H1 (cell line): ENCODE measurements around the gene SPINT1. TPM values are rescaled to one million over a fixed set of nuclear protein-coding genes. Genes with fewer than 3 reads are reported as not detected.

Source experiments
- CTCF ChIA-PET: fragments of 300-600 bp; sonication (Branson Sonifier 250); formaldehyde crosslinking; loops from one replicate; lab custom pipeline; 2021; ENCODE audit not compliant: partially characterized antibody; lab: Charles Lee
- POLR2A ChIA-PET: fragments of 300-600 bp; sonication (Branson Sonifier 250); formaldehyde crosslinking; loops from one replicate; lab custom pipeline; 2021; ENCODE audit warnings: inconsistent platforms; ENCODE audit not compliant: partially characterized antibody; lab: Charles Lee
- DNase-seq, 2 experiments: peaks; one replicate each; pipeline versions ENCODE4 v3.0.0 to v3.0.0-alpha.2; 2010 to 2022; ENCODE audit warnings: low spot score in 2 of 2, low read depth in 1 of 2, mixed read lengths in 1 of 2
- FAIRE-seq: peaks from 2 replicates; lab custom pipeline; 2011; peaks lifted over from hg19 to GRCh38; lab: Jason Lieb, UNC
- H2AFZ ChIP-seq: 2 replicates; pipeline ENCODE4 v1.8.1; 2012; ENCODE audit warnings: low read length, inconsistent platforms
- H2AK5ac ChIP-seq: 2 replicates; pipeline ENCODE4 v1.6.1; 2013; ENCODE audit warnings: low read depth, low read length
- H2BK120ac ChIP-seq: replicated peaks from 2 replicates; pipeline ENCODE3; 2013; ENCODE audit warnings: low read depth, low read length, inconsistent platforms
- H2BK12ac ChIP-seq: 2 replicates; pipeline ENCODE4 v1.6.1; 2013; ENCODE audit warnings: low read depth, low read length
- H2BK15ac ChIP-seq: 2 replicates; pipeline ENCODE4 v1.6.1; 2013; ENCODE audit warnings: low read length
- H2BK20ac ChIP-seq: 2 replicates; pipeline ENCODE4 v1.6.1; 2013; ENCODE audit warnings: low read length
- H2BK5ac ChIP-seq: 2 replicates; pipeline ENCODE4 v1.6.1; 2013; ENCODE audit warnings: low read depth, low read length
- H3K14ac ChIP-seq: 2 replicates; pipeline ENCODE4 v1.6.1; 2013; ENCODE audit warnings: inconsistent platforms; ENCODE audit not compliant: insufficient read length
- H3K18ac ChIP-seq: 2 replicates; pipeline ENCODE4 v1.6.1; 2013; ENCODE audit warnings: low read length; ENCODE audit errors: extremely low read depth
- H3K23ac ChIP-seq: 2 replicates; pipeline ENCODE4 v1.6.1; 2013; ENCODE audit warnings: inconsistent platforms; ENCODE audit not compliant: insufficient read length
- H3K23me2 ChIP-seq: 2 replicates; pipeline ENCODE4 v1.6.1; 2013; ENCODE audit warnings: low read depth, low read length
- H3K27ac ChIP-seq: 2 replicates; pipeline ENCODE4 v1.6.1; 2011; ENCODE audit warnings: low read depth, low read length, inconsistent platforms
- H3K27me3 ChIP-seq, 4 experiments: replicated peaks in 1 of 4; 1 replicate in 1 of 4; 2 replicates in 3 of 4; pipeline versions ENCODE4 v1.6.1 to v1.8.1; 2011 to 2013; ENCODE audit warnings: low read length in 3 of 4, mild to moderate bottlenecking in 3 of 4, inconsistent platforms in 2 of 4, mixed read lengths in 2 of 4, moderate library complexity in 1 of 4; ENCODE audit not compliant: control insufficient read depth in 3 of 4, insufficient read depth in 3 of 4; ENCODE audit errors: extremely low read depth in 1 of 4
- H3K36me3 ChIP-seq, 4 experiments: 2 replicates each; pipeline versions ENCODE4 v1.6.1 to v1.8.1; 2011 to 2013; ENCODE audit warnings: mild to moderate bottlenecking in 4 of 4, low read length in 3 of 4, moderate library complexity in 2 of 4, control low read depth in 1 of 4, inconsistent platforms in 1 of 4; ENCODE audit not compliant: insufficient read depth in 4 of 4, control insufficient read depth in 2 of 4
- H3K4ac ChIP-seq: replicated peaks from 2 replicates; pipeline ENCODE3; 2013; ENCODE audit warnings: low read length, low read depth, mixed read lengths, inconsistent platforms; ENCODE audit not compliant: insufficient read length
- H3K4me1 ChIP-seq, 4 experiments: replicated peaks in 1 of 4; 1 replicate in 1 of 4; 2 replicates in 3 of 4; pipeline versions ENCODE4 v1.6.1 to v1.8.1; 2011 to 2013; ENCODE audit warnings: low read length in 3 of 4, inconsistent platforms in 2 of 4, mixed read lengths in 1 of 4; ENCODE audit not compliant: insufficient read depth in 4 of 4, control insufficient read depth in 3 of 4
- H3K4me2 ChIP-seq, 2 experiments: 2 replicates each; pipeline versions ENCODE4 v1.6.1 to v1.8.1; 2011 to 2013; ENCODE audit warnings: low read depth in 2 of 2, low read length in 2 of 2, control low read depth in 1 of 2, inconsistent platforms in 1 of 2, mild to moderate bottlenecking in 1 of 2; ENCODE audit not compliant: insufficient read depth in 1 of 2
- H3K4me3 ChIP-seq, 4 experiments: fragments of 200-600, 300-600 bp in 1 of 4; sonication (generic), shearing (Covaris generic), sonication (Bioruptor Twin) in 1 of 4; 2 replicates each; pipeline versions ENCODE4 v1.5.1 to v1.8.1; 2011 to 2016; ENCODE audit warnings: low read length in 4 of 4, low read depth in 3 of 4, control low read depth in 2 of 4, inconsistent platforms in 2 of 4, mild to moderate bottlenecking in 2 of 4, mixed read lengths in 1 of 4, moderate library complexity in 1 of 4; ENCODE audit not compliant: insufficient read depth in 2 of 4; ENCODE audit errors: extremely low read depth in 1 of 4
- H3K56ac ChIP-seq: replicated peaks from 2 replicates; pipeline ENCODE3; 2013; ENCODE audit warnings: low read depth, mild to moderate bottlenecking, mixed read lengths, low read length, inconsistent platforms; ENCODE audit not compliant: insufficient read length
- H3K79me1 ChIP-seq: 2 replicates; pipeline ENCODE4 v1.6.1; 2013; ENCODE audit warnings: low read depth, low read length, control low read depth
- H3K79me2 ChIP-seq, 2 experiments: 2 replicates each; pipeline versions ENCODE4 v1.6.1 to v1.8.1; 2012 to 2013; ENCODE audit warnings: low read length in 2 of 2, mild to moderate bottlenecking in 2 of 2, inconsistent platforms in 1 of 2; ENCODE audit not compliant: insufficient read depth in 2 of 2, control insufficient read depth in 1 of 2
- H3K9ac ChIP-seq, 4 experiments: replicated peaks in 1 of 4; 1 replicate in 1 of 4; 2 replicates in 3 of 4; pipeline versions ENCODE4 v1.6.1 to v1.8.1; 2011 to 2013; ENCODE audit warnings: low read depth in 3 of 4, low read length in 3 of 4, control low read depth in 2 of 4, mild to moderate bottlenecking in 2 of 4, moderate library complexity in 2 of 4, inconsistent platforms in 1 of 4; ENCODE audit errors: extremely low read depth in 1 of 4
- H3K9me3 ChIP-seq, 2 experiments: 2 replicates each; pipeline versions ENCODE4 v1.6.1 to v1.8.1; 2012 to 2013; ENCODE audit warnings: mild to moderate bottlenecking in 2 of 2, moderate library complexity in 2 of 2, control low read depth in 1 of 2, inconsistent platforms in 1 of 2, low read depth in 1 of 2, low read length in 1 of 2, mixed read lengths in 1 of 2; ENCODE audit not compliant: insufficient read depth in 2 of 2
- H4K20me1 ChIP-seq, 2 experiments: replicated peaks in 1 of 2; 2 replicates each; pipeline versions ENCODE3 to v1.8.1; 2011 to 2013; ENCODE audit warnings: inconsistent platforms in 2 of 2, low read length in 2 of 2, mild to moderate bottlenecking in 1 of 2; ENCODE audit not compliant: insufficient read depth in 2 of 2, control insufficient read depth in 1 of 2
- H4K5ac ChIP-seq: 2 replicates; pipeline ENCODE4 v1.6.1; 2013; ENCODE audit warnings: low read length, low read depth, mixed read lengths, inconsistent platforms; ENCODE audit not compliant: insufficient read length
- H4K8ac ChIP-seq: 2 replicates; pipeline ENCODE4 v1.8.0; 2013; ENCODE audit warnings: mild to moderate bottlenecking, moderate library complexity, low read length, inconsistent platforms; ENCODE audit not compliant: insufficient read depth; ENCODE audit errors: extremely low read depth
- H4K91ac ChIP-seq: replicated peaks from 2 replicates; pipeline ENCODE3; 2013; ENCODE audit warnings: low read length, mixed read lengths, inconsistent platforms; ENCODE audit not compliant: insufficient read length
- CEBPB ChIP-seq: IDR thresholded peaks from 2 replicates; pipeline ENCODE4 v1.6.1; 2012; ENCODE audit warnings: low read depth, low read length
- SIN3A ChIP-seq, 2 experiments: IDR thresholded peaks in 1 of 2; conservative IDR thresholded peaks in 1 of 2; 2 replicates each; pipeline ENCODE4 v1.6.1; 2011 to 2012; ENCODE audit warnings: low read length in 2 of 2, improper control_type of control experiment in 1 of 2, low read depth in 1 of 2, mild to moderate bottlenecking in 1 of 2
- WGBS, 2 experiments: shearing (Covaris generic) in 1 of 2; methylation state at CpG; one replicate each; pipeline versions ENCODE4 v1.1.6 to v1.1.7; 2013 to 2015; ENCODE audit warnings: low lambda C conversion rate in 2 of 2, mixed read lengths in 2 of 2, inconsistent platforms in 1 of 2, low coverage in 1 of 2, missing lambda C conversion rate in 1 of 2; ENCODE audit not compliant: insufficient replicate concordance in 2 of 2, insufficient coverage in 1 of 2, insufficient read length in 1 of 2; ENCODE audit errors: extremely low coverage in 1 of 2, missing lambda C conversion rate in 1 of 2; 5-methylcytosine and 5-hydroxymethylcytosine counted together
- polyA plus RNA-seq, 7 experiments: library from polyadenylated mRNA; depleted of rRNA in 3 of 7; stranded (reverse) in 5 of 7; unstranded in 2 of 7; fragments of >200 nt in 5 of 7; fragments of 200-250 nt in 2 of 7; gene quantifications; 1 replicate in 5 of 7; 2 replicates in 1 of 7; 4 replicates in 1 of 7; pipeline versions ENCODE4 v1.2.1 to v1.2.3, GENCODE V29; 2011 to 2013; ENCODE audit warnings: missing spikeins in 2 of 7, mixed read lengths in 2 of 7
- total RNA-seq: library from RNA; stranded (reverse); fragmentation: NEBNext Ultra II Directional; extraction: Animal tissue kit (Norgen Biotek cat#: 25700); gene quantifications from 2 replicates; pipeline ENCODE4 v1.2.1, GENCODE V29; 2021

Gene SPINT1
- total and polyA plus RNA-seq, 2 of the 8 experiments (the other 6 are each of a cell fraction or from before 2014, with no cell fraction given), result 117 to 155 TPM

DNA sequence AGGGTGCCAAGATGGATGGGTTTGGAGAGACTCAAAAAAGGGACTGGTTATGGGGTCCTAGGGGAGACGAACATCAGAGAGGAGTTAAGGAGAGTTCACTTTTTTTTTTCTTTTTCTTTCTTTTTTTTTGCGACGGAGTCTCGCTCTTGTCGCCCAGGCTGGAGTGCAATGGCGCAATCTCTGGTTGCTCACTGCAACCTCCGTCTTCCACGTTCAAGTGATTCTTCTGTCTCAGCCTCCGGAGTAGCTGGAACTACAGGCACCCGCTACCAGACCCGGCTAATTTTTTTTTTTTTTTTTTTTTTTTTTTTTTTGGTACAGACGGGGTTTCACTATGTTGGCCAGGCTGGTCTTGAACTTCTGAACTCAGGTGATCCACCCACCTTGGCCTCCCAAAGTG, 1.2 kb downstream of the SPINT1 start:
- H3K4me3 ChIP-seq, result peak overlapping the region; percentile 65 to 88 (median 76)
- H3K9me3 ChIP-seq, result no peaks in the 10 kb centered on the region
- H3K27me3 ChIP-seq, result peaks cover 0 to 2% (median 0%) of the 10 kb centered on the region in 4 experiments; a peak in 1 of 7 replicates
- H4K91ac ChIP-seq, result peak overlapping the region; percentile 97
- H3K4me1 ChIP-seq, result peaks cover 0 to 26% (median 15%) of the 10 kb centered on the region in 4 experiments; a peak in 6 of 7 replicates
- H2AFZ ChIP-seq, result no peak overlapping the region
- peak overlapping the region; percentile 91 for H3K4ac ChIP-seq
- TF ChIP-seq SIN3A (conservative IDR thresholded peaks at IDR 0.05 in 1 of 2, IDR thresholded peaks at IDR 0.05 in 1 of 2; ENCODE audit: low read depth in 1 of 2, low read length in 2 of 2) (no peak), CEBPB (peak; percentile 47; the same call in 1 of the 2 replicates)
- H3K18ac ChIP-seq, result peak overlapping the region; percentile 93
- H3K36me3 ChIP-seq, result peaks cover 0 to 17% (median under 1%) of the 10 kb centered on the region in 4 experiments; a peak in 4 of 8 replicates
- peaks cover 0 to 48% of the 10 kb centered on the region in 2 experiments; a peak in 3 of 4 replicates for H3K79me2 ChIP-seq
- peak overlapping the region; percentile 97; the same call in 1 of the 2 replicates for H4K8ac ChIP-seq
- peaks cover 13% of the 10 kb centered on the region for H3K23me2 ChIP-seq
- DNase-seq (no peak), FAIRE-seq (no peak)
- WGBS, 2 experiments, result 33% methylated on average over 11 of the region's 12 CpGs; no CpG with 5 or more reads in 1 of the 2 experiments
- H2BK120ac ChIP-seq, result no peak overlapping the region
- peak overlapping the region; percentile 82; the same call in 1 of the 2 replicates for H3K27ac ChIP-seq
- H2BK5ac ChIP-seq, result peak overlapping the region; percentile 88; the same call in 1 of the 2 replicates
- ChIA-PET CTCF (interaction anchor here (0.8 to 14.5 kb wide), 13 partner anchors 12 to 166 kb away, joined by 3 to 157 read pairs (median 5); partner anchors contain the start of gene RHOV), POLR2A (interaction anchor here (0.7 to 3.1 kb wide), 23 partner anchors 9 to 180 kb away, joined by 3 to 37 read pairs (median 5); partner anchors contain the start of genes CHAC1, DNAJC17, GCHFR and PPP1R14D)
- H3K79me1 ChIP-seq, result peaks cover 24% of the 10 kb centered on the region
- H3K14ac ChIP-seq, result no peak overlapping the region
- H2BK15ac ChIP-seq, result no peak overlapping the region
- peak overlapping the region in 3 of 4 experiments; percentile 56 to 82 (median 78); a peak in 5 of 7 replicates for H3K9ac ChIP-seq
- peak overlapping the region; percentile 35; the same call in 1 of the 2 replicates for H2BK12ac ChIP-seq
- H2BK20ac ChIP-seq, result no peak overlapping the region
- H4K5ac ChIP-seq, result peak overlapping the region; percentile 68
- peaks cover 5 to 18% of the 10 kb centered on the region in 2 experiments for H4K20me1 ChIP-seq
- H3K56ac ChIP-seq, result no peak overlapping the region
- H3K4me2 ChIP-seq, result peak overlapping the region; percentile 85 to 96
- H2AK5ac ChIP-seq, result no peak overlapping the region
- no peak overlapping the region for H3K23ac ChIP-seq
